GM23248 (cell line): ENCODE results near the gene CPLX1.

ENCODE experiments used
- EZH2 ChIP-seq: fragments of 200-600 bp; sonication (generic); IDR thresholded peaks from 2 replicates; pipeline ENCODE4 v1.6.1; 2018; ENCODE audit warnings: antibody characterized with exemption, mild to moderate bottlenecking; ENCODE audit not compliant: insufficient read depth, poor library complexity, severe bottlenecking
- EZH2phosphoT487 ChIP-seq: fragments of 200-600 bp; sonication (generic); IDR thresholded peaks from 2 replicates; pipeline ENCODE4 v1.6.1; 2018; ENCODE audit warnings: antibody characterized with exemption, moderate library complexity, mild to moderate bottlenecking, low read depth; ENCODE audit not compliant: insufficient read depth

- TF ChIP-seq EZH2 (no peak), EZH2phosphoT487 (no peak)
Observed at GRCh38 chr4:857461-857860, 31.5 kb upstream of the CPLX1 start.
